HepG2 (cell line): ENCODE measurements around the gene GTF2H4. TPM values are rescaled to one million over a fixed set of nuclear protein-coding genes. Genes with fewer than 3 reads are reported as not detected.

Source experiments
- HNF4A ChIP-seq: sonication (generic); formaldehyde crosslinking; IDR thresholded peaks from 2 replicates; pipeline ENCODE4 v1.4.0; 2020; ENCODE audit warnings: missing genetic modification reagents
- HNRNPUL1 ChIP-seq: fragments of 200-400 bp; formaldehyde crosslinking; IDR thresholded peaks from 2 replicates; pipeline ENCODE4 v1.6.1; 2017; ENCODE audit warnings: low read depth, mild to moderate bottlenecking, low read length, moderate library complexity
- HOXA9 ChIP-seq: sonication (generic); formaldehyde crosslinking; IDR thresholded peaks from 2 replicates; pipeline ENCODE4 v1.8.1; 2022; ENCODE audit warnings: missing genetic modification reagents, mild to moderate bottlenecking, moderate library complexity, borderline replicate concordance
- MIER3 ChIP-seq: IDR thresholded peaks from 2 replicates; pipeline ENCODE4 v1.6.1; 2016; ENCODE audit warnings: missing compliant biosample characterization, borderline replicate concordance
- NCOA1 ChIP-seq: sonication (generic); formaldehyde crosslinking; IDR thresholded peaks from 2 replicates; pipeline ENCODE4 v1.9.0; 2021; ENCODE audit warnings: missing genetic modification reagents
- PAWR ChIP-seq: sonication (generic); formaldehyde crosslinking; IDR thresholded peaks from 2 replicates; pipeline ENCODE4 v1.4.0; 2020; ENCODE audit warnings: missing genetic modification reagents, mild to moderate bottlenecking, borderline replicate concordance
- SETDB1 ChIP-seq: sonication (generic); formaldehyde crosslinking; IDR thresholded peaks from 2 replicates; pipeline ENCODE4 v1.5.1; 2020; ENCODE audit warnings: missing genetic modification reagents, mild to moderate bottlenecking, borderline replicate concordance
- ZBTB20 ChIP-seq: sonication (generic); formaldehyde crosslinking; IDR thresholded peaks from 2 replicates; pipeline ENCODE4 v1.8.1; 2023; ENCODE audit warnings: missing genetic modification reagents, low read depth, mild to moderate bottlenecking, borderline replicate concordance
- ZKSCAN8 ChIP-seq: IDR thresholded peaks from 2 replicates; pipeline ENCODE4 v1.6.1; 2016; ENCODE audit warnings: borderline replicate concordance, missing genetic modification reagents, missing compliant biosample characterization
- ZMYM3 ChIP-seq: sonication (generic); formaldehyde crosslinking; IDR thresholded peaks from 2 replicates; pipeline ENCODE4 v1.5.1; 2020; ENCODE audit warnings: mild to moderate bottlenecking, missing genetic modification reagents
- ZNF446 ChIP-seq: sonication (generic); formaldehyde crosslinking; IDR thresholded peaks from 2 replicates; pipeline ENCODE4 v1.5.0; 2020; ENCODE audit warnings: mild to moderate bottlenecking, missing genetic modification reagents
- ZNF678 ChIP-seq: sonication (generic); formaldehyde crosslinking; IDR thresholded peaks from 2 replicates; pipeline ENCODE4 v1.4.0; 2020; ENCODE audit warnings: mild to moderate bottlenecking, missing genetic modification reagents
- ZNF709 ChIP-seq: sonication (generic); formaldehyde crosslinking; IDR thresholded peaks from 2 replicates; pipeline ENCODE4 v1.5.0; 2020; ENCODE audit warnings: mild to moderate bottlenecking, missing genetic modification reagents
- ZNF768 ChIP-seq: sonication (generic); formaldehyde crosslinking; IDR thresholded peaks from 2 replicates; pipeline ENCODE4 v1.4.0; 2020; ENCODE audit warnings: missing genetic modification reagents
- ZNF891 ChIP-seq: sonication (generic); formaldehyde crosslinking; IDR thresholded peaks from 2 replicates; pipeline ENCODE4 v1.5.0; 2020; ENCODE audit warnings: mild to moderate bottlenecking, missing genetic modification reagents
- polyA plus RNA-seq, 8 experiments: library from polyadenylated mRNA; depleted of rRNA in 3 of 8; stranded (reverse) in 7 of 8; unstranded in 1 of 8; fragments of >200 nt; fragmentation: Illumina TruSeq in 4 of 8; extraction: Trizol in 4 of 8; gene quantifications; 2 replicates each; pipeline versions ENCODE4 v1.2.1 to v1.2.3, GENCODE V29; 2011 to 2016; ENCODE audit warnings: low read depth in 4 of 8, missing spikeins in 1 of 8, mixed read lengths in 1 of 8; ENCODE audit not compliant: insufficient read depth in 1 of 8
- total RNA-seq, 5 experiments: library from RNA; depleted of rRNA; stranded (reverse); fragments of >200 nt; fragmentation: Illumina TruSeq; extraction: Trizol; gene quantifications; 2 replicates each; pipeline ENCODE4 v1.2.3, GENCODE V29; 2016; ENCODE audit warnings: low read depth in 1 of 5
- TF ChIP-seq, protein P1 (sequence below): sonication (generic); formaldehyde crosslinking; IDR thresholded peaks from 2 replicates; pipeline ENCODE4 v1.9.0; 2022; ENCODE audit warnings: low read depth, missing genetic modification reagents
- TF ChIP-seq, protein P2 (sequence below): sonication (generic); formaldehyde crosslinking; IDR thresholded peaks from 2 replicates; pipeline ENCODE4 v1.4.0; 2020; ENCODE audit warnings: missing genetic modification reagents
- TF ChIP-seq, protein P3 (sequence below): sonication (generic); formaldehyde crosslinking; IDR thresholded peaks from 2 replicates; pipeline ENCODE4 v1.5.1; 2020; ENCODE audit warnings: missing genetic modification reagents, mild to moderate bottlenecking, borderline replicate concordance

The GTF2H4 gene
- total and polyA plus RNA-seq, 2 of the 13 experiments (the other 11 are each of a cell fraction or from before 2014, with no cell fraction given) = 15.9 to 49.3 TPM

DNA sequence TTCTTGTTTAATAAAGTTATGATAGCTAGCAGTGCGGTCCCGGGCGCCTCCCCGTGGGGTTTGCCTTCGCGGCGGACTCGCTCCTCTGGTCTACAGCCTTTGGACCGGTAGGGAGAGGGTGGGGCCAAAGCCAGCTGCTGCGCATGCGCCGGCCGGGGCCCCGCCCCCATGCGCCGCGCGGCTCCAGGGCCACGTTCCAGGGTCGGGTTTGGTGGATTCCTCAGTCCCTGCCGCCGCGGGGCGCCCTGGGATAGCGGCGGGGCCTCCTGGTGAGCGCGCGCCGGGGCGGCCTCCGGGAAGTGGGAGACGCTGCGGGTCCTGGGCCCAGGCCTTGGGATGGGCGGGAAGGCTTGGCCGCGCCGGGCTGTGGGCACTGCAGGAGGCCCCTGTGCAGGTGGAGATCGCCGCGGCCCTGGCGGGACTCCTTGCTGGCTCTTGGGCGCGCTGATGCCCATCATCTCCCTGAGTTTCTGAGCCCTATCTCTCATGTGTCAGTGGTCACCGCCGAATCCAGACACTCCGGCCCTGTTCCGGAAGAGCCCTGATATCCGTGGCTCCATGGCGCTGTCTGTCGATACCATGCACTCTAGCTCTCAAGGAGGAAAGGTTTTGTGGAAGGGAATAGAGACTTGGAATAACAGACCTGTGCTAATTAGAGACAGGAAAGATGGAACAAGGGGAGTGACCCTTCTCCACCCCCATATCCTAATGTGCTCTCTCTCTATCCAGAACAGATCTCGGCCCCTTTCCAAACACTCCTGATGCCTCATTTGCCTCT lies 6.3 kb downstream of the GTF2H4 start, which contains the start of gene VARS2 (continued):
- TF ChIP-seq, protein P1, sequence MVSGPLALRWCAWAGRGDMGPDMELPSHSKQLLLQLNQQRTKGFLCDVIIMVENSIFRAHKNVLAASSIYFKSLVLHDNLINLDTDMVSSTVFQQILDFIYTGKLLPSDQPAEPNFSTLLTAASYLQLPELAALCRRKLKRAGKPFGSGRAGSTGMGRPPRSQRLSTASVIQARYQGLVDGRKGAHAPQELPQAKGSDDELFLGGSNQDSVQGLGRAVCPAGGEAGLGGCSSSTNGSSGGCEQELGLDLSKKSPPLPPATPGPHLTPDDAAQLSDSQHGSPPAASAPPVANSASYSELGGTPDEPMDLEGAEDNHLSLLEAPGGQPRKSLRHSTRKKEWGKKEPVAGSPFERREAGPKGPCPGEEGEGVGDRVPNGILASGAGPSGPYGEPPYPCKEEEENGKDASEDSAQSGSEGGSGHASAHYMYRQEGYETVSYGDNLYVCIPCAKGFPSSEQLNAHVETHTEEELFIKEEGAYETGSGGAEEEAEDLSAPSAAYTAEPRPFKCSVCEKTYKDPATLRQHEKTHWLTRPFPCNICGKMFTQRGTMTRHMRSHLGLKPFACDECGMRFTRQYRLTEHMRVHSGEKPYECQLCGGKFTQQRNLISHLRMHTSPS (CRISPR knock-in tag) = no peak; the same call in 1 of the 2 replicates
- TF ChIP-seq, protein P2, sequence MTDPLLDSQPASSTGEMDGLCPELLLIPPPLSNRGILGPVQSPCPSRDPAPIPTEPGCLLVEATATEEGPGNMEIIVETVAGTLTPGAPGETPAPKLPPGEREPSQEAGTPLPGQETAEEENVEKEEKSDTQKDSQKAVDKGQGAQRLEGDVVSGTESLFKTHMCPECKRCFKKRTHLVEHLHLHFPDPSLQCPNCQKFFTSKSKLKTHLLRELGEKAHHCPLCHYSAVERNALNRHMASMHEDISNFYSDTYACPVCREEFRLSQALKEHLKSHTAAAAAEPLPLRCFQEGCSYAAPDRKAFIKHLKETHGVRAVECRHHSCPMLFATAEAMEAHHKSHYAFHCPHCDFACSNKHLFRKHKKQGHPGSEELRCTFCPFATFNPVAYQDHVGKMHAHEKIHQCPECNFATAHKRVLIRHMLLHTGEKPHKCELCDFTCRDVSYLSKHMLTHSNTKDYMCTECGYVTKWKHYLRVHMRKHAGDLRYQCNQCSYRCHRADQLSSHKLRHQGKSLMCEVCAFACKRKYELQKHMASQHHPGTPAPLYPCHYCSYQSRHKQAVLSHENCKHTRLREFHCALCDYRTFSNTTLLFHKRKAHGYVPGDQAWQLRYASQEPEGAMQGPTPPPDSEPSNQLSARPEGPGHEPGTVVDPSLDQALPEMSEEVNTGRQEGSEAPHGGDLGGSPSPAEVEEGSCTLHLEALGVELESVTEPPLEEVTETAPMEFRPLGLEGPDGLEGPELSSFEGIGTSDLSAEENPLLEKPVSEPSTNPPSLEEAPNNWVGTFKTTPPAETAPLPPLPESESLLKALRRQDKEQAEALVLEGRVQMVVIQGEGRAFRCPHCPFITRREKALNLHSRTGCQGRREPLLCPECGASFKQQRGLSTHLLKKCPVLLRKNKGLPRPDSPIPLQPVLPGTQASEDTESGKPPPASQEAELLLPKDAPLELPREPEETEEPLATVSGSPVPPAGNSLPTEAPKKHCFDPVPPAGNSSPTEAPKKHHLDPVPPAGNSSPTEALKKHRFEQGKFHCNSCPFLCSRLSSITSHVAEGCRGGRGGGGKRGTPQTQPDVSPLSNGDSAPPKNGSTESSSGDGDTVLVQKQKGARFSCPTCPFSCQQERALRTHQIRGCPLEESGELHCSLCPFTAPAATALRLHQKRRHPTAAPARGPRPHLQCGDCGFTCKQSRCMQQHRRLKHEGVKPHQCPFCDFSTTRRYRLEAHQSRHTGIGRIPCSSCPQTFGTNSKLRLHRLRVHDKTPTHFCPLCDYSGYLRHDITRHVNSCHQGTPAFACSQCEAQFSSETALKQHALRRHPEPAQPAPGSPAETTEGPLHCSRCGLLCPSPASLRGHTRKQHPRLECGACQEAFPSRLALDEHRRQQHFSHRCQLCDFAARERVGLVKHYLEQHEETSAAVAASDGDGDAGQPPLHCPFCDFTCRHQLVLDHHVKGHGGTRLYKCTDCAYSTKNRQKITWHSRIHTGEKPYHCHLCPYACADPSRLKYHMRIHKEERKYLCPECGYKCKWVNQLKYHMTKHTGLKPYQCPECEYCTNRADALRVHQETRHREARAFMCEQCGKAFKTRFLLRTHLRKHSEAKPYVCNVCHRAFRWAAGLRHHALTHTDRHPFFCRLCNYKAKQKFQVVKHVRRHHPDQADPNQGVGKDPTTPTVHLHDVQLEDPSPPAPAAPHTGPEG (CRISPR knock-in tag) = peak; percentile 89
- TF ChIP-seq, protein P3, sequence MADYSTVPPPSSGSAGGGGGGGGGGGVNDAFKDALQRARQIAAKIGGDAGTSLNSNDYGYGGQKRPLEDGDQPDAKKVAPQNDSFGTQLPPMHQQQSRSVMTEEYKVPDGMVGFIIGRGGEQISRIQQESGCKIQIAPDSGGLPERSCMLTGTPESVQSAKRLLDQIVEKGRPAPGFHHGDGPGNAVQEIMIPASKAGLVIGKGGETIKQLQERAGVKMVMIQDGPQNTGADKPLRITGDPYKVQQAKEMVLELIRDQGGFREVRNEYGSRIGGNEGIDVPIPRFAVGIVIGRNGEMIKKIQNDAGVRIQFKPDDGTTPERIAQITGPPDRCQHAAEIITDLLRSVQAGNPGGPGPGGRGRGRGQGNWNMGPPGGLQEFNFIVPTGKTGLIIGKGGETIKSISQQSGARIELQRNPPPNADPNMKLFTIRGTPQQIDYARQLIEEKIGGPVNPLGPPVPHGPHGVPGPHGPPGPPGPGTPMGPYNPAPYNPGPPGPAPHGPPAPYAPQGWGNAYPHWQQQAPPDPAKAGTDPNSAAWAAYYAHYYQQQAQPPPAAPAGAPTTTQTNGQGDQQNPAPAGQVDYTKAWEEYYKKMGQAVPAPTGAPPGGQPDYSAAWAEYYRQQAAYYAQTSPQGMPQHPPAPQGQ (CRISPR knock-in tag) = no peak
- no peak for TF ChIP-seq SETDB1
- TF ChIP-seq NCOA1 (CRISPR knock-in tag) = peak; percentile 98
- TF ChIP-seq HNRNPUL1 = no peak; the same call in none of the 2 replicates
- no peak for TF ChIP-seq ZNF446 (CRISPR knock-in tag)
- TF ChIP-seq ZBTB20 (CRISPR knock-in tag) = peak; percentile 76
- peak; percentile 91 for TF ChIP-seq ZNF709 (CRISPR knock-in tag)
- TF ChIP-seq ZNF891 (CRISPR knock-in tag) = peak; percentile 97
- 0 out of 2 replicates have a peak, but pooled peaks have one; percentile 45 for TF ChIP-seq ZNF678
- peak; percentile 93; the same call in 1 of the 2 replicates for TF ChIP-seq HOXA9 (CRISPR knock-in tag)
- TF ChIP-seq ZKSCAN8 (CRISPR knock-in tag) = 0 out of 2 replicates have a peak, but pooled peaks have one; percentile 16
- peak; percentile 85; the same call in 1 of the 2 replicates for TF ChIP-seq PAWR (CRISPR knock-in tag)
- TF ChIP-seq MIER3 = peak; percentile 94
- TF ChIP-seq ZNF768 (CRISPR knock-in tag) = peak; percentile 89
- peak; percentile 58; the same call in 1 of the 2 replicates for TF ChIP-seq ZMYM3 (CRISPR knock-in tag)
- TF ChIP-seq HNF4A (CRISPR knock-in tag) = peak; percentile 76
